Measurements from ENCODE around the gene GPR141. TPM values are rescaled to one million over a fixed set of nuclear protein-coding genes. Genes with fewer than 3 reads are reported as not detected.
"Not testable (repeated sequence)": the region's sequence is repeated elsewhere in the genome, so short reads cannot be mapped to it uniquely, and the experiment has no call there.

GPR141 gene
- total RNA-seq, 1 donor from 2014 or later = not detected

DNA sequence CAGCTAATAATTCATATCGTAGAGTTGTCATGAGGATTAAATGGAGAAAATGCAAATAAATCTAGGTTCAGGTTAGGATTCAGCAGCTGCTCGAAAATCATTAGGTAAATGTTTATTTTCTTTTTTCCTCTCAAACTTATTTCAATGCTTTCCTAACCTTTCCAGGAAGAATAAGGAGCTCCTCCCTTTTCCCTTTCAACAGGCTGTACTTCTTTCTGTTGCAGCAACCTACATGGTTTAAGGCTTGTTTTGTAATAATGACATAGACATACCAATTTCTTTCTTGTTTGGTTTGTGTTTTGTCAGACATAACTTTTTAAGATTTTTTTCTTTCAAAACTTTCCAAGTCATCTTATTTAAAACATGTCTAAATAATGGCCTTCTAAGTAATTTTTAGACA is 18.2 kb downstream of the GPR141 start:
- Mint-ChIP-seq H3K27ac (no peak overlapping the region), H3K36me3 (no peaks in the 10 kb centered on the region), H3K27me3 (peaks cover 3% of the 10 kb centered on the region), H3K4me1 (ENCODE audit: unreplicated experiment) (peaks cover 8% of the 10 kb centered on the region), H3K4me3 (no peak overlapping the region), H3K9me3 (no peaks in the 10 kb centered on the region)
- TF ChIP-seq, protein P1, sequence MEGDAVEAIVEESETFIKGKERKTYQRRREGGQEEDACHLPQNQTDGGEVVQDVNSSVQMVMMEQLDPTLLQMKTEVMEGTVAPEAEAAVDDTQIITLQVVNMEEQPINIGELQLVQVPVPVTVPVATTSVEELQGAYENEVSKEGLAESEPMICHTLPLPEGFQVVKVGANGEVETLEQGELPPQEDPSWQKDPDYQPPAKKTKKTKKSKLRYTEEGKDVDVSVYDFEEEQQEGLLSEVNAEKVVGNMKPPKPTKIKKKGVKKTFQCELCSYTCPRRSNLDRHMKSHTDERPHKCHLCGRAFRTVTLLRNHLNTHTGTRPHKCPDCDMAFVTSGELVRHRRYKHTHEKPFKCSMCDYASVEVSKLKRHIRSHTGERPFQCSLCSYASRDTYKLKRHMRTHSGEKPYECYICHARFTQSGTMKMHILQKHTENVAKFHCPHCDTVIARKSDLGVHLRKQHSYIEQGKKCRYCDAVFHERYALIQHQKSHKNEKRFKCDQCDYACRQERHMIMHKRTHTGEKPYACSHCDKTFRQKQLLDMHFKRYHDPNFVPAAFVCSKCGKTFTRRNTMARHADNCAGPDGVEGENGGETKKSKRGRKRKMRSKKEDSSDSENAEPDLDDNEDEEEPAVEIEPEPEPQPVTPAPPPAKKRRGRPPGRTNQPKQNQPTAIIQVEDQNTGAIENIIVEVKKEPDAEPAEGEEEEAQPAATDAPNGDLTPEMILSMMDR (conservative IDR thresholded peaks at IDR 0.05) = no peak
- DNase-seq (ENCODE audit: extremely low spot score, unreplicated experiment) = no peak

DNA sequence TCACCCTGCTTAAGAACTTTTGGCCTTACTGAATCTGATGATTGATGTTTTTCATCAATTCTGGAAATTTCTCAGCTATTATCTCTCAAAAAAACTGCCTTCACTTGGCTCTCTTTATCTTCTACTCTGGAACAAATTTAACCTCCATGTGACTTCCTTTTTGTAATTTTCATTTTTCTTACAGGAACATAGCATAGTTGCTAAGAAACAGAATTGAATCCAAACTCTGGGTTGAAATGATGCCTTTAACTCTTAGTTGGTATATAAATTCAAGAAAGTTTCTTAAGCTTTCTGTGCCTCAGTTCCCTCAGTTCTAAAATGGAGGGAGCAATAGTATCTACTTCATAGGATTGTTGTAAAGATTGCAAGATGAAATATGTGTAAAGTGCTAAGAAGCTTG is 19.8 kb downstream of the GPR141 start:
- peaks cover 13% of the 10 kb centered on the region for H3K4me1 Mint-ChIP-seq (ENCODE audit: unreplicated experiment)
- H3K27ac Mint-ChIP-seq = no peak overlapping the region
- no peaks in the 10 kb centered on the region for H3K36me3 Mint-ChIP-seq
- no peaks in the 10 kb centered on the region for H3K9me3 Mint-ChIP-seq
- TF ChIP-seq, protein P1 (conservative IDR thresholded peaks at IDR 0.05) = no peak
- DNase-seq (ENCODE audit: extremely low spot score, unreplicated experiment) = no peak
- peaks cover 2% of the 10 kb centered on the region for H3K27me3 Mint-ChIP-seq
- H3K4me3 Mint-ChIP-seq = no peak overlapping the region

DNA sequence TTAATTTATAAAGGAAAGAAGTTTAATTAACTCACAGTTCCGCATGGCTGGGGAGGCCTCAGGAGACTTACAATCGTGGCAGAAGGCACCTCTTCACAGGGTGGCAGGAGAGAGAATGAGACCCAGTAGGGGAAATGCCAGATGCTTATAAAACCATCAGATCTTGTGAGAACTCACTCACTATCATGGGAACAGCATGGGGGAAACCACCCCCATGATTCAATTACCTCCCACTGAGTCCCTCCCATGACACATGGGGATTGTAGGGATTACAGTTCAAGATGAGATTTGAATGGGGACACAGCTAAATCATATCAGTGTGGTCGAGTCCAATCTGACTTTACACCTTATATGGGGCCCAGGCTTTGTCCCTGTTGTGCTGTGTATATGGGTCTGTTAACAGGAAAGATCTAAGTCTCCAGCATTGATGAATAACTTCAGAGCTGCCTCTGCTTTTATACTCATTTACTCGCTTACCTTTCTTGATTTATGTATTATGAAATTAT is 20.8 kb downstream of the GPR141 start:
- not testable (repeated sequence) for H3K9me3 Mint-ChIP-seq; H3K27me3 Mint-ChIP-seq; DNase-seq (ENCODE audit: extremely low spot score, unreplicated experiment); H3K36me3 Mint-ChIP-seq; H3K4me3 Mint-ChIP-seq; H3K27ac Mint-ChIP-seq
- peaks cover 13% of the 10 kb centered on the region for H3K4me1 Mint-ChIP-seq (ENCODE audit: unreplicated experiment)

DNA sequence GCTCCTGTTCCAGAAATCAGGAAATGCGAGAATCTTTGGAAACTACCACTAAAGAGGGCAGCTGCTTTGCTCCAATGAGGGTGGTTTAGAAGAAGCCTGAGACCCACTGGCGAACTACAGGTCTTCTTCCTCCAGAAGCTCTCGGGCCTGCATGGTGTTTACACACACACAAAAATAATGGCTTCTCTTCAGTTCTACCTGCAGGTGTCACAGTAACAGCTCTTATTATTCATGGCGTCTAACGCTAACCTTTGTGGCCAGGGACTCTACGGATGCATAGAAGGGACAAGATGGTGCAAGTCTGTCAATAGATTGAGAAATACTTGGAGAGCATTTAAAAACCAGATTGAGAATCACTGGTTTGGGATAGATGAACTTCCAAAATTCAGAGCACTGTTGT is 22.4 kb downstream of the GPR141 start:
- no peak overlapping the region for H3K4me3 Mint-ChIP-seq
- TF ChIP-seq, protein P1 (conservative IDR thresholded peaks at IDR 0.05) = no peak
- no peaks in the 10 kb centered on the region for H3K9me3 Mint-ChIP-seq
- peaks cover 4% of the 10 kb centered on the region for H3K27me3 Mint-ChIP-seq
- H3K36me3 Mint-ChIP-seq = no peaks in the 10 kb centered on the region
- DNase-seq (ENCODE audit: extremely low spot score, unreplicated experiment) = no peak
- peaks cover 13% of the 10 kb centered on the region for H3K4me1 Mint-ChIP-seq (ENCODE audit: unreplicated experiment)
- no peak overlapping the region for H3K27ac Mint-ChIP-seq

- H3K4me3 Mint-ChIP-seq = no peak overlapping the region
- peaks cover 10% of the 10 kb centered on the region for H3K27me3 Mint-ChIP-seq
- TF ChIP-seq, protein P1 (conservative IDR thresholded peaks at IDR 0.05) = no peak
- no peak overlapping the region for H3K27ac Mint-ChIP-seq
- no peaks in the 10 kb centered on the region for H3K36me3 Mint-ChIP-seq
- peaks cover 13% of the 10 kb centered on the region for H3K4me1 Mint-ChIP-seq (ENCODE audit: unreplicated experiment)
- no peak for DNase-seq (ENCODE audit: extremely low spot score, unreplicated experiment)
- H3K9me3 Mint-ChIP-seq = no peaks in the 10 kb centered on the region
Observed at GRCh38 chr7:37706804-37707203, 23.2 kb downstream of the GPR141 start.

- no peak for DNase-seq (ENCODE audit: extremely low spot score, unreplicated experiment)
- H3K27ac Mint-ChIP-seq = no peak overlapping the region
- no peak overlapping the region for H3K4me3 Mint-ChIP-seq
- TF ChIP-seq, protein P1 (conservative IDR thresholded peaks at IDR 0.05) = no peak
- peaks cover 10% of the 10 kb centered on the region for H3K4me1 Mint-ChIP-seq (ENCODE audit: unreplicated experiment)
- H3K27me3 Mint-ChIP-seq = peaks cover 14% of the 10 kb centered on the region
- no peaks in the 10 kb centered on the region for H3K9me3 Mint-ChIP-seq
- H3K36me3 Mint-ChIP-seq = no peaks in the 10 kb centered on the region
Observed at GRCh38 chr7:37707754-37708485, 24.4 kb downstream of the GPR141 start.
